OCI-LY1 (cell line): Measurements from ENCODE around the gene EIF2S1.

ENCODE experiments used
- H2AFZ ChIP-seq: fragments of 200-600 bp; sonication (generic), shearing (Covaris generic); 2 replicates; pipeline ENCODE4 v1.6.0; 2014; ENCODE audit warnings: antibody characterized with exemption, mild to moderate bottlenecking, low read length
- H3F3A ChIP-seq: fragments of 200-600 bp; sonication (generic), shearing (Covaris generic); 2 replicates; pipeline ENCODE4 v1.6.0; 2014; ENCODE audit warnings: mild to moderate bottlenecking, antibody characterized with exemption, low read length, moderate library complexity; ENCODE audit not compliant: insufficient read depth
- H3K27ac ChIP-seq: fragments of 200-600 bp; sonication (generic); 2 replicates; pipeline ENCODE4 v1.5.1; 2014; ENCODE audit warnings: low read length, mixed run types, mild to moderate bottlenecking, low read depth; ENCODE audit not compliant: poor library complexity, severe bottlenecking
- H3K27me3 ChIP-seq: fragments of 200-600 bp; sonication (generic); 2 replicates; pipeline ENCODE4 v1.6.0; 2014; ENCODE audit warnings: antibody characterized with exemption, mild to moderate bottlenecking, low read length, moderate library complexity; ENCODE audit not compliant: insufficient read depth
- H3K36me3 ChIP-seq: fragments of 200-600 bp; sonication (generic); 2 replicates; pipeline ENCODE4 v1.6.1; 2014; ENCODE audit warnings: mild to moderate bottlenecking, antibody characterized with exemption, low read length, moderate library complexity, mixed read lengths; ENCODE audit not compliant: insufficient read depth
- H3K4me1 ChIP-seq: fragments of 200-600 bp; sonication (generic); 2 replicates; pipeline ENCODE4 v1.5.1; 2014; ENCODE audit warnings: mild to moderate bottlenecking, low read length, moderate library complexity; ENCODE audit not compliant: insufficient read depth, severe bottlenecking
- H3K4me2 ChIP-seq: fragments of 200-600 bp; sonication (generic), shearing (Covaris generic); 2 replicates; pipeline ENCODE4 v1.6.1; 2014; ENCODE audit warnings: low read length
- H3K4me3 ChIP-seq: fragments of 200-600 bp; sonication (generic); 2 replicates; pipeline ENCODE4 v1.5.1; 2014; ENCODE audit warnings: low read length, low read depth, mild to moderate bottlenecking, mixed read lengths; ENCODE audit not compliant: poor library complexity, severe bottlenecking
- H3K79me2 ChIP-seq: fragments of 200-600 bp; shearing (Covaris generic); 2 replicates; pipeline ENCODE4 v1.6.1; 2016; ENCODE audit warnings: mixed run types, low read length, mixed read lengths; ENCODE audit not compliant: insufficient read depth
- H3K9ac ChIP-seq: fragments of 200-600 bp; sonication (generic), shearing (Covaris generic); 2 replicates; pipeline ENCODE4 v1.6.1; 2014; ENCODE audit warnings: mild to moderate bottlenecking, low read length, mixed read lengths
- H3K9me2 ChIP-seq: fragments of 200-600 bp; sonication (generic), shearing (Covaris generic); 2 replicates; pipeline ENCODE4 v1.6.1; 2014; ENCODE audit warnings: low read depth, mild to moderate bottlenecking, low read length, mixed read lengths
- H3K9me3 ChIP-seq: fragments of 200-600 bp; shearing (Covaris generic); 2 replicates; pipeline ENCODE4 v1.6.1; 2014; ENCODE audit warnings: low read length, mixed read lengths
- H4K20me1 ChIP-seq: fragments of 200-600 bp; sonication (generic), shearing (Covaris generic); 2 replicates; pipeline ENCODE4 v1.6.0; 2016; ENCODE audit warnings: mild to moderate bottlenecking, low read length; ENCODE audit not compliant: insufficient read depth
- CTCF ChIP-seq: fragments of 200-600 bp; sonication (generic), shearing (Covaris generic); IDR thresholded peaks from 2 replicates; pipeline ENCODE4 v1.5.1; 2017; ENCODE audit warnings: mild to moderate bottlenecking, antibody characterized with exemption, low read length, moderate library complexity, mixed read lengths
- EZH2 ChIP-seq: fragments of 200-600 bp; sonication (generic), shearing (Covaris generic); IDR thresholded peaks from 2 replicates; pipeline ENCODE4 v1.8.0; 2017; ENCODE audit warnings: borderline replicate concordance, mixed run types, mild to moderate bottlenecking, antibody characterized with exemption, low read length, moderate library complexity, mixed read lengths

Gene EIF2S1

GRCh38 chr14:67416085-67416484 lies 56.0 kb downstream of the EIF2S1 start:
- Histone ChIP-seq H3K9me2 (no peaks in the 10 kb centered on the region), H3K27ac (no peak overlapping the region), H3K4me1 (no peaks in the 10 kb centered on the region), H3F3A (no peaks in the 10 kb centered on the region), H3K4me2 (no peak overlapping the region), H4K20me1 (no peaks in the 10 kb centered on the region), H3K9me3 (no peaks in the 10 kb centered on the region), H2AFZ (no peak overlapping the region), H3K79me2 (no peaks in the 10 kb centered on the region), H3K27me3 (no peaks in the 10 kb centered on the region), H3K4me3 (no peak overlapping the region), H3K9ac (no peak overlapping the region), H3K36me3 (no peaks in the 10 kb centered on the region)
- TF ChIP-seq CTCF (no peak), EZH2 (no peak)

DNA sequence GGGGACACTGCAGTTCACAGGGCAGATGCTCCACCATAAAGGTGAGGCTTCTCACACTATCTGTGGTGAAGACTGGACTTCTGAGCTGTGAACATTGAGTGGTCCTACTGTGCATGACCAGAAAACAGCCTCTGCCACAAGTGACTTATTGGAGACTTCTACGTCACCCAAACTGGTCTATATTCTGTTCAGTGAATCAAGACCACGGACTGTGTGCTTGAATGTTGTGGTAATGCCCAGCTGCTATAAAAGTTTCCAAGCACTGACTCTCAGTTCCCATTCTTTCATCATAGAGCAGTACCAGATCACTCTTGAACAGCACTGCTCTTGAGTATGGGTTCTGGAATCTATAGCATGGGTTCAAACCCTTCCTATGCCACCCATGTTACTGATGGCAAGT lies 56.7 kb downstream of the EIF2S1 start:
- Histone ChIP-seq H3K27ac (no peak overlapping the region), H3K9me2 (no peaks in the 10 kb centered on the region), H3K9ac (no peak overlapping the region), H3K9me3 (no peaks in the 10 kb centered on the region), H3K4me3 (no peak overlapping the region), H3F3A (no peaks in the 10 kb centered on the region), H3K36me3 (no peaks in the 10 kb centered on the region), H3K4me2 (no peak overlapping the region), H3K27me3 (no peaks in the 10 kb centered on the region), H3K79me2 (no peaks in the 10 kb centered on the region), H3K4me1 (no peaks in the 10 kb centered on the region), H4K20me1 (no peaks in the 10 kb centered on the region), H2AFZ (no peak overlapping the region)
- TF ChIP-seq CTCF, result no peak
- TF ChIP-seq EZH2, result no peak

- Histone ChIP-seq H3K27ac (no peak overlapping the region), H3K9ac (no peak overlapping the region), H3K9me3 (no peaks in the 10 kb centered on the region), H3K79me2 (no peaks in the 10 kb centered on the region), H3K36me3 (no peaks in the 10 kb centered on the region), H3F3A (no peaks in the 10 kb centered on the region), H3K4me2 (no peak overlapping the region), H3K27me3 (no peaks in the 10 kb centered on the region), H4K20me1 (no peaks in the 10 kb centered on the region), H2AFZ (no peak overlapping the region), H3K4me1 (no peaks in the 10 kb centered on the region), H3K4me3 (no peak overlapping the region), H3K9me2 (no peaks in the 10 kb centered on the region)
- TF ChIP-seq EZH2 (no peak), CTCF (no peak)
Measured at GRCh38 chr14:67417633-67418032, 57.5 kb downstream of the EIF2S1 start.
